IPS-20b (cell line): ENCODE results near the gene PPP2R5A.

Experiments used
- H3K27ac ChIP-seq: one replicate; pipeline ENCODE4 v1.5.1; 2013; ENCODE audit warnings: low read length
- H3K27me3 ChIP-seq: 2 replicates; pipeline ENCODE4 v1.6.1; 2013; ENCODE audit warnings: mild to moderate bottlenecking, low read length, inconsistent platforms; ENCODE audit not compliant: insufficient read depth
- H3K36me3 ChIP-seq: 2 replicates; pipeline ENCODE4 v1.6.1; 2013; ENCODE audit warnings: low read depth, mild to moderate bottlenecking, inconsistent platforms, low read length, moderate library complexity; ENCODE audit not compliant: insufficient read depth
- H3K4me1 ChIP-seq: 2 replicates; pipeline ENCODE4 v1.6.1; 2013; ENCODE audit warnings: mild to moderate bottlenecking, control low read depth, inconsistent platforms, low read length, moderate library complexity; ENCODE audit not compliant: insufficient read depth
- H3K4me3 ChIP-seq: 2 replicates; pipeline ENCODE4 v1.5.1; 2013; ENCODE audit warnings: mild to moderate bottlenecking, low read length, inconsistent platforms
- H3K9ac ChIP-seq: 2 replicates; pipeline ENCODE4 v1.6.1; 2013; ENCODE audit warnings: low read depth, mild to moderate bottlenecking, inconsistent platforms, low read length, moderate library complexity
- H3K9me3 ChIP-seq: 2 replicates; pipeline ENCODE4 v1.6.1; 2013; ENCODE audit warnings: mild to moderate bottlenecking, low read depth, low read length, inconsistent platforms; ENCODE audit not compliant: insufficient read depth

PPP2R5A gene

DNA sequence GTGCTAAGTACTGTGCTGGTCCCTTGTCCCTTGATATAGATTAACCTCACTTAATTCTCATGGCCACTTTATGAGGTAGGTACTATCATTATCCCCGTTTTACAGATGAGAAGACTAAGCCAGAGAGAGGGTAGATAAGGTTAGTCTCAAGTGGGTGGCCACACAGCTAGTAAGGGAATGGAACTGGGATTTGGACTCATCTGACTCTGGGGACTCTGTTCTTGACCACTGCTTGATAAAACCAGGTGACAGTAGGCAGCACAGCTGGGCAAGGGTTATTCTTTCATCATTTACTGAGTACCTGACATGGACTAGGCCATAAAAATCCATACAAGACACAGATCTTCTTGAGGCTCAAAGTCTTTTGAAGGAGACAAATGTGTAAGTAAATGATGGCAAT is 37.2 kb upstream of the PPP2R5A start:
- H3K27me3 ChIP-seq: no peaks in the 10 kb centered on the region
- H3K4me1 ChIP-seq: no peaks in the 10 kb centered on the region
- no peak overlapping the region for H3K9ac ChIP-seq
- H3K36me3 ChIP-seq: no peaks in the 10 kb centered on the region
- H3K4me3 ChIP-seq: no peak overlapping the region
- H3K27ac ChIP-seq: no peak overlapping the region
- no peaks in the 10 kb centered on the region for H3K9me3 ChIP-seq

GRCh38 chr1:212254853-212255363 is 30.3 kb upstream of the PPP2R5A start:
- H3K27me3 ChIP-seq: no peaks in the 10 kb centered on the region
- H3K9me3 ChIP-seq: no peaks in the 10 kb centered on the region
- H3K4me3 ChIP-seq: no peak overlapping the region
- no peaks in the 10 kb centered on the region for H3K4me1 ChIP-seq
- no peak overlapping the region for H3K27ac ChIP-seq
- no peak overlapping the region for H3K9ac ChIP-seq
- no peaks in the 10 kb centered on the region for H3K36me3 ChIP-seq

GRCh38 chr1:212255705-212256307 is 29.4 kb upstream of the PPP2R5A start:
- Histone ChIP-seq H3K27ac (no peak overlapping the region), H3K36me3 (no peaks in the 10 kb centered on the region), H3K4me1 (peaks cover 3% of the 10 kb centered on the region; the same call in 1 of the 2 replicates), H3K9me3 (no peaks in the 10 kb centered on the region), H3K4me3 (no peak overlapping the region), H3K9ac (no peak overlapping the region), H3K27me3 (no peaks in the 10 kb centered on the region)

DNA sequence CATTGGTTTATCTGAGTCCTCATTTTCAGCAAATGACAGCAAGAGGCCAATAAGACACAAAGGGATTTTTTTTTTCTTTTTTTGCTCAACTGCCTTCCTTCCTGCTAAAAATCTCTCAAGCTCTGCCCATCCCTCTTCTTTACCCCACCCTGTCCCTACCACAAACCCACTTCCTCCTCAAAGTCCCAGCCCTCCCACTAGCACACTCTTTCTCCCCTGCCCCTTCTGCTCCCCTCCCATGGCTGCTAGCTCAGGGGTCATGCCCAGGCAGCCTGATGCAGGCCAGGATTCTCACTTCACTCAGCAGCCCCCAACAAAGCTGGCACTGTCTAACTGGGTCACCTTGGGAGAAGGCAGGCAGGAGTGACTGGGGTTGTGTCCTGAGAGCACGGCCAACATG is 28.8 kb upstream of the PPP2R5A start:
- Histone ChIP-seq H3K9me3 (no peaks in the 10 kb centered on the region), H3K9ac (no peak overlapping the region), H3K4me3 (no peak overlapping the region), H3K27ac (no peak overlapping the region), H3K27me3 (no peaks in the 10 kb centered on the region), H3K36me3 (no peaks in the 10 kb centered on the region), H3K4me1 (peaks cover 4% of the 10 kb centered on the region; the same call in 1 of the 2 replicates)

GRCh38 chr1:212257157-212257556 is 28.1 kb upstream of the PPP2R5A start:
- H3K4me3 ChIP-seq: no peak overlapping the region
- H3K4me1 ChIP-seq: peaks cover 4% of the 10 kb centered on the region; the same call in 1 of the 2 replicates
- no peaks in the 10 kb centered on the region for H3K9me3 ChIP-seq
- no peaks in the 10 kb centered on the region for H3K36me3 ChIP-seq
- no peak overlapping the region for H3K27ac ChIP-seq
- no peak overlapping the region for H3K9ac ChIP-seq
- no peaks in the 10 kb centered on the region for H3K27me3 ChIP-seq

DNA sequence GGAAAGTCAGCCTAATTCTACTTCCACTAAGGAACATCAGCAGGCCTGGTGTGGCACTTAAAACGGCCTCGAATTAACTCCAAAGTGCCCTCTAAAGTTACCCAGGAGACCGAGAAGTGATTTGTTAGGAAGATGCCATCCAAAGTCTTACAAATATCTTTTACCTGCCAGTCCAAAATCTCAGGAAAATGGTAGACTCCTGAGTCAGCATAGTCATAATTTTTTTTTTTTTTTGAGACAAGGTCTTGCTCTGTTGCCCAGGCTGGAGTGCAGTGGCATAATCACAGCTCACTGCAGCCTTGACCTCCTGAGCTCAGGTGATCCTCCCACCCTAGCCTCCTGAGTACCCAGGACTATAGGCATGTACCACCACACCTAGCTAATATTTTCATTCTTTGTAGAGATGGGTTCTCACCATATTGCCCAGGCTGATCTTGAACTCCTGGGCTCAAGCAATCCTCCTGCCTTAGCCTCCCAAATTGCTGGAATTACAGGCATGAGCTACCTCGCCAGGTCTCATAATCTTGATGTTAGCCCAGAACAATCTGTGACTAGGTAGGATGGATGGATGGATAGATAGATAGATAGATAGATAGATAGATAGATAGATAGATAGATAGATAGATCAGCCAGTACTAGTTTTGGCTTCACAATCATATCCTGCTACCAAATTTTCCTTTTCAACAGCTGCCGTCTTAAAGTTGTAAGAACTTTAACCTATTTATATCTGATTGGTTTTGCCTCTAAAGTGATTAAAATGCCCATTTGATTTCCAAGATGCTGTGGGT is 25.3 kb upstream of the PPP2R5A start:
- Histone ChIP-seq H3K9ac (no peak overlapping the region), H3K36me3 (no peaks in the 10 kb centered on the region), H3K27ac (no peak overlapping the region), H3K27me3 (no peaks in the 10 kb centered on the region), H3K4me1 (peaks cover 4% of the 10 kb centered on the region; the same call in 1 of the 2 replicates), H3K9me3 (no peaks in the 10 kb centered on the region), H3K4me3 (no peak overlapping the region)

DNA sequence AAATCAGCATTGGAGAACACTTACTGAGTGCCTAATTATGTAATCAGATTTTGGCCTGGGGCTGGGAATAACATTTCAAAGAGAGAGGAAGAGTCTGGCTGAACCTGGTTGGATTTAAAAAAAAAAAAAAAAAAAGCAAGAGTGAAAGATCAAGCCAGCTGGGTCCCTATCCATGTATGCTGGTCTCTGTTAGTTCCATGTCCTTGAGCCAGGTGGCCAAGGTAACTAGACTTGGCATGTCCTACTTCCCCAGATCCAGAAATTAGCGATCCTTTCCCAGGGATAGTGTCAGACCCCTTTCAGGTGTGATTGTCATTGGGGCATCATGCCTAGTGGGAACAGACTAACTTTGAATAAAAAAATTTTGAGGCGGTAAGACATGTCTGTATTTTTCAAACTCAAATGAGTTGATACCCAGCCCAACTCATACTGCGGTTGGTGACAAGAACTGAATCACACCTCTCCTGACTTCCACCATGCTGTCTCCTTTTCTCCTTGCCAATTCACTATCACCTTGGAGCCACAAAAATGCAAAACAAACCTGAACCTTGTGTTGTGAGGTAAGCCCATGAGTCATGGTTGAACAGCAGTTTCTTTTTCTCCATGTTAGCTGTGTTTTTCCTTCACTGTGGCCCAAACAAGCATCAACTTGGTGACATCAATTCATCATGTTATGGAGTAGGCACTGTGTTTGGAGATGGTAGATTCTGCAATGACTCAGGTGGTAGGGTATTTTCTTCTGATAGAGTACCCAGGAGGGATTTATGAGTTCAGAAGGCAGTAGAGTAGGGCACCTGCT is 24.5 kb upstream of the PPP2R5A start:
- Histone ChIP-seq H3K36me3 (no peaks in the 10 kb centered on the region), H3K9ac (no peak overlapping the region), H3K4me1 (peaks cover 4% of the 10 kb centered on the region; the same call in 1 of the 2 replicates), H3K27ac (no peak overlapping the region), H3K27me3 (no peaks in the 10 kb centered on the region), H3K4me3 (no peak overlapping the region), H3K9me3 (no peaks in the 10 kb centered on the region)

- no peak overlapping the region for H3K4me3 ChIP-seq
- no peaks in the 10 kb centered on the region for H3K9me3 ChIP-seq
- no peaks in the 10 kb centered on the region for H3K27me3 ChIP-seq
- H3K9ac ChIP-seq: no peak overlapping the region
- peaks cover 4% of the 10 kb centered on the region; the same call in 1 of the 2 replicates for H3K4me1 ChIP-seq
- H3K36me3 ChIP-seq: no peaks in the 10 kb centered on the region
- H3K27ac ChIP-seq: no peak overlapping the region
Observed at GRCh38 chr1:212261361-212261929, 23.8 kb upstream of the PPP2R5A start.

- 0 out of 2 replicates have a peak, but pooled peaks cover 7% of the 10 kb centered on the region for H3K4me1 ChIP-seq
- H3K36me3 ChIP-seq: no peaks in the 10 kb centered on the region
- no peaks in the 10 kb centered on the region for H3K27me3 ChIP-seq
- H3K4me3 ChIP-seq: no peak overlapping the region
- no peak overlapping the region for H3K27ac ChIP-seq
- no peak overlapping the region for H3K9ac ChIP-seq
- no peaks in the 10 kb centered on the region for H3K9me3 ChIP-seq
Observed at GRCh38 chr1:212267017-212267416, 18.2 kb upstream of the PPP2R5A start.

DNA sequence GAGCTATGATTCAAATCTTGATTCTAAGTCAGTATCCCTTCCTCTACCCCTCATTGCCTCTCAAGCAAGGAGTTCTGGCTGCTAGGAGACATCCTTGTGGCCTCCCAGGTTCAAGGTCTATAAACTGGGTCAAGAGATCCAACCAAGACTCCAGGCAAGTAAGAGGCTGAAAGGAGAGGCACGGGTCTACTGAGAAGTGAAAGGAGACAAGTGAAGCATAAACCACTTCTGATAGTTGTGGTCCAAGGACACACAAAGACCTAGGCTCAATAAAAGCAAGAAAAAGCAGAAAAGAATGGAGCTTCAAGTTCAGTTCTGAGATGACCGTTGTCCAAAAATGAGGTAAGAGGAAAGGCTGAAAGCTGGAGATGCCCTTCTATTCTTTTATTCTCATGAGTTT is 17.8 kb upstream of the PPP2R5A start:
- Histone ChIP-seq H3K27me3 (no peaks in the 10 kb centered on the region), H3K27ac (no peak overlapping the region), H3K9me3 (no peaks in the 10 kb centered on the region), H3K9ac (no peak overlapping the region), H3K36me3 (no peaks in the 10 kb centered on the region), H3K4me1 (0 out of 2 replicates have a peak, but pooled peaks cover 7% of the 10 kb centered on the region), H3K4me3 (no peak overlapping the region)

GRCh38 chr1:212269306-212269705 is 15.9 kb upstream of the PPP2R5A start:
- Histone ChIP-seq H3K27me3 (no peaks in the 10 kb centered on the region), H3K4me3 (no peak overlapping the region), H3K27ac (no peak overlapping the region), H3K9me3 (no peaks in the 10 kb centered on the region), H3K9ac (no peak overlapping the region), H3K36me3 (no peaks in the 10 kb centered on the region), H3K4me1 (0 out of 2 replicates have a peak, but pooled peaks cover 7% of the 10 kb centered on the region)
